ENCODE results near the gene HSFX3.

Gene HSFX3

DNA sequence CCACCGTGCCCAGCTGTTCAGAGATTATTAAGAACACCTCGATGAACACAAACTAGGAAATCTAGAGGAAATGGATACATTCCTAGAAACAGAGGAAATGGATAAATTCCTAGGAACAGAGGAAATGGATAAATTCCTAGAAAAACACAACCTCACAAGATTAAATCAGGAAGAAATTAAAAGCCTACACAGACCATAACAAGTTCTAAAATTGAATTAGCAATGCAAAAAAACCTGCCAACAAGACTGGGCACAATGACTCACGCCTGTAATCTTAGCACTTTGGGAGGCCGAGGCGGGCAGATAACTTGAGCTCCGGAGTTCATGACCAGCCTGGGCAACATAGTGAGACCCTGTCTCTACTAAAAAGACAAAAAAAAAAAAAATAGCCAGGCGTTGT lies 31.5 kb downstream of the HSFX3 start:
- DNase-seq (ENCODE audit: extremely low spot score) = no peak
- POLR2A ChIA-PET = no interaction called here
- TF ChIP-seq TARDBP (IDR thresholded peaks at IDR 0.05) (no peak), L3MBTL2 (conservative IDR thresholded peaks at IDR 0.05) (no peak), SP1 (IDR thresholded peaks at IDR 0.05) (no peak), FOXM1 (IDR thresholded peaks at IDR 0.05; ENCODE audit: borderline replicate concordance) (no peak), HDGF (IDR thresholded peaks at IDR 0.05; ENCODE audit: borderline replicate concordance) (no peak), FOXA1 (IDR thresholded peaks at IDR 0.05) (no peak), LEF1 (IDR thresholded peaks at IDR 0.05; ENCODE audit: borderline replicate concordance) (no peak)
- CTCF ChIA-PET = no interaction called here

DNA sequence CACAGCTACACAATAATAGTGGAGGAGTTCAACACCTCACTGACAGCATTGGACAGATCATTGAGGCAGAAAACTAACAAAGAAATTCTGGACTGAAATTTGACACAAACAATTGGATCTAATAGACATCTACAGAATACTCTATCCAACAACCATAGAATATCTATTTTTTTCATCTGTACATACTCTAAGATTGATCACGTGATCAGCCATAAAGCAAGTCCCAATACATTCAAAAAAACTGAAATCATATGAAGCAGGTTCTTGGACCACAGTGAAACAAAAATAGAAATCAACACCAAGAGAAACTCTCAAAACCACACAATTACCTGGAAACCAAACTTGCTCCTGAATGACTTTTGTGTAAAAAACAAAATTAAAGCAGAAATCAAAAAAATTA lies 32.4 kb downstream of the HSFX3 start:
- DNase-seq (ENCODE audit: extremely low spot score) = no peak
- TF ChIP-seq SUZ12 (IDR thresholded peaks at IDR 0.05) (no peak), TARDBP (IDR thresholded peaks at IDR 0.05) (no peak), ELF4 (IDR thresholded peaks at IDR 0.05) (no peak), HDGF (IDR thresholded peaks at IDR 0.05; ENCODE audit: borderline replicate concordance) (no peak), LEF1 (IDR thresholded peaks at IDR 0.05; ENCODE audit: borderline replicate concordance) (no peak), BHLHE40 (IDR thresholded peaks at IDR 0.05; ENCODE audit: borderline replicate concordance) (no peak), ARNT (IDR thresholded peaks at IDR 0.05) (no peak), SP1 (IDR thresholded peaks at IDR 0.05) (no peak)
- ChIA-PET POLR2A (no interaction called here), CTCF (no interaction called here)

DNA sequence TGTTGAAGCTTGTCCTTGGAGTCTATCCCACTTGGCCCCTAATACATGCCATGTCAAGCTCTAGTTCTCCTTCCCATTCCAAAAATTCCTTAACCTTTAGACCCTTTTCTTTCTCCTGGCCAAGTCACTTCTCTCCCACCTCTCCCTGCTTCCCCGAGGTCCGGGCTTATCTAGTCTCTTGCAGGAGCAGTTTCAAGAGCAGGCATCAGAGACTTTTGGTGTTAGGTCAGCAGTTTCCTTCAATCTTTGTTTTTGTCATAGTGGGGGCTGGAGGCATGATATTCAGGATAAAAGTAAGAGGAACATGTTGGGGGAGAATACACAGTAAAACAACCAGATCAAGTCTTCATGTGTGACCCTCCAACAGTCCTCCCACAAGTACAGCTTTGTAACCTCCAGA lies 33.1 kb downstream of the HSFX3 start:
- no peak for TF ChIP-seq CTBP1 (IDR thresholded peaks at IDR 0.05; ENCODE audit: borderline replicate concordance)
- TF ChIP-seq HDGF (IDR thresholded peaks at IDR 0.05; ENCODE audit: borderline replicate concordance) = no peak
- no peak for TF ChIP-seq FOXA1 (IDR thresholded peaks at IDR 0.05)
- TF ChIP-seq BHLHE40 (IDR thresholded peaks at IDR 0.05; ENCODE audit: borderline replicate concordance) = no peak
- POLR2A ChIA-PET = no interaction called here
- CTCF ChIA-PET = no interaction called here
- no peak for DNase-seq (ENCODE audit: extremely low spot score)

DNA sequence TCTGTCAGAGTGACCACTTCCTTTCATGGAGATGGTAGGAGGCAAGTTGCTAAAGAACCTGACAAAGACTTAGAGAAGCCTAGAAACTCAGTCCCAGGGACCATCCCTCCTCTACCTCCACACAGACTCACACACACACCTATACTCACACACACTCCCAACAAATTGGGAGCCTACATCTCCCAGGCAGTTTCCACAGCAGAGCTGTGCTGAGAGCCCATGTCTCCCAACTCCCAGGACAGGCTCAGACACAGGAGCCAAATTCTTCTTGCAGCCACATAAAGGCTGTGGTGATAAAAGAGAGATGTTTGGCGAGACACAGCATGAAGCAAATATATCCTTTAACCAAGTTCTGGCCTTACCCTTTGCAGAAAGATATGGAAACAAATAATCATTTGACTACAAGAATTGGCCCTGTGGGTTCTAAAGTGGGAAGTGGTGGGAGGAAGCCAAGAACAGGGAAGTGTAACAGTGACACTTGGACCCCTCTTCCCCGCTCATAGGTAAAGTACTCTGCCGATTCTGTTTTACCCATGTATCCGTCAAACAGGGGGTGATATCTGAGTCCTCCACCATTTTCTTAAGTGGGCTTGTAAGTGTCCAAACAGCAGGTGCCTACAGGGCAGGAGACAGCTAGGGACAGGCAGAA lies 33.6 kb downstream of the HSFX3 start:
- no peak for DNase-seq (ENCODE audit: extremely low spot score)
- TF ChIP-seq TARDBP (IDR thresholded peaks at IDR 0.05) (no peak), CTBP1 (IDR thresholded peaks at IDR 0.05; ENCODE audit: borderline replicate concordance) (no peak)
- POLR2A ChIA-PET = no interaction called here
- CTCF ChIA-PET = no interaction called here

DNA sequence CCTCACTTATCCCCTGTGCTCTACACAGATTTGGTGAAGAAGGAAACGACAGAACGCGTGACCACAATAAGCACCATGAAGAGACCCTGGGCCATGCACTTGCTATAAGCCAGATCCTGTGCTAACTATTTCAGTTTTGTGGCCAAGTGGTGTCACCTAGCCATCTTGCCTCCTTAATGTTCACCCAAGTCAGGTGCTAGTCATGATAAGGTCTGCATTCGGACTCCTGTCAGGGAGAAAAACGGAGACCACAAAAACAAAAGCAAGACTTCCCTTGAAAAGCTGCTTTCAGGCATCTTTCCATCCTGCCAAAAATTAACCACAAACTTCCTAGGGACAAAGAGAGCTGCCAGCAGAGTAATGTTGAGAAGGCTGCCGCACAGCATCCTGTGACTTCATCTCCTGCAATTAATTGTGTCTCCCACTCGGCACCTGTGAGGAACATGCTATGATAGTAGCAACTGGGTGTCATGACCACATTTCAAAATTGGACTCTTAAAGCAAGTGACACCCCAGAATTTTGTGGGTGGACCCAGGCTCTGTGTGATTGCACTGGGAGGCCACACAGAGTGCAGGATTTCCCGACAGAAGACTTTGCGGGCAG lies 35.8 kb downstream of the HSFX3 start:
- CTCF ChIA-PET = no interaction called here
- POLR2A ChIA-PET = interaction anchor here (1.8 kb wide), 1 partner anchor 27 kb away, joined by 5 read pairs; the partner anchor contains the start of gene EOLA1
- no peak for TF ChIP-seq CTBP1 (IDR thresholded peaks at IDR 0.05; ENCODE audit: borderline replicate concordance)
- TF ChIP-seq ARNT (IDR thresholded peaks at IDR 0.05) = no peak
- TF ChIP-seq ZNF384 (IDR thresholded peaks at IDR 0.05) = no peak
- TF ChIP-seq, protein P1, sequence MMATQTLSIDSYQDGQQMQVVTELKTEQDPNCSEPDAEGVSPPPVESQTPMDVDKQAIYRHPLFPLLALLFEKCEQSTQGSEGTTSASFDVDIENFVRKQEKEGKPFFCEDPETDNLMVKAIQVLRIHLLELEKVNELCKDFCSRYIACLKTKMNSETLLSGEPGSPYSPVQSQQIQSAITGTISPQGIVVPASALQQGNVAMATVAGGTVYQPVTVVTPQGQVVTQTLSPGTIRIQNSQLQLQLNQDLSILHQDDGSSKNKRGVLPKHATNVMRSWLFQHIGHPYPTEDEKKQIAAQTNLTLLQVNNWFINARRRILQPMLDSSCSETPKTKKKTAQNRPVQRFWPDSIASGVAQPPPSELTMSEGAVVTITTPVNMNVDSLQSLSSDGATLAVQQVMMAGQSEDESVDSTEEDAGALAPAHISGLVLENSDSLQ (IDR thresholded peaks at IDR 0.05) = no peak
- TF ChIP-seq BHLHE40 (IDR thresholded peaks at IDR 0.05; ENCODE audit: borderline replicate concordance) = no peak
- TF ChIP-seq NFRKB (IDR thresholded peaks at IDR 0.05) = no peak
- TF ChIP-seq SP1 (IDR thresholded peaks at IDR 0.05) = no peak
- TF ChIP-seq LEF1 (IDR thresholded peaks at IDR 0.05; ENCODE audit: borderline replicate concordance) = no peak
- no peak for TF ChIP-seq FOXK2 (IDR thresholded peaks at IDR 0.05)
- TF ChIP-seq TARDBP (IDR thresholded peaks at IDR 0.05) = no peak
- no peak for DNase-seq (ENCODE audit: extremely low spot score)

DNA sequence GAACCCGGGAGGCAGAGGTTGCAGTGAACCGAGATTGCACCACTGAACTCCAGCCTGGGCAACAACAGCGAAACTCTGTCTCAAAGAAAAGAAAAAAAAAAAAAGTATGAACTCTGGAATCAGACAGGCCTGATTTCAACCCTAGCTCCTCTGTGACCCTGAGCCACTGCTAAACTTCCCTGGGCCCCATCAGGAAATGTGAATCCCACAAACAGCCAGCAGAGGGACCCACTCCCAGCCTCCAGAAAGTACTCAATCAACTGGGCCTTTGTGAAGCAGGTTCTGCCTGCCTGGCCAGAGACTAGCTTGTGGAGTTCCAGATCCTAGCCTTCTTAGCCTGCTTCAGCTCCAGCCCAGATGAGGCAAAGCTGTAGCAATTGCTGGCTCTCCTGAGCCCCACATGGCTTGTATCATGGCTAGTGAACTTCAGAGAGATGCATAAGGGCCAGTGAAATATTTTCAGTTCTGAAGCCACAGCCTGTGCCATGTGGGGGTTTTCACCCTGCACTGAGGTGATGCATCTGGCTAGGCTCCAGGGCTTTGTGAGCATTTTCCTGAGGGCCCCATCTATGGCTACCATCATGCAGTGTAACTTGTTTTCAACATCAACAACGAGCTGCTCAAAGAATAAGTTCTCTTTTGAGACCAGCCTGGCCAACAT lies 37.4 kb downstream of the HSFX3 start:
- peak; percentile 73 for DNase-seq (ENCODE audit: extremely low spot score)
- POLR2A ChIA-PET = interaction anchor here (1.8 kb wide), 1 partner anchor 28 kb away, joined by 5 read pairs; the partner anchor contains the start of gene EOLA1
- TF ChIP-seq, protein P1 (IDR thresholded peaks at IDR 0.05) = peak; percentile 16; the same call in 1 of the 2 replicates
- TF ChIP-seq FOXM1 (IDR thresholded peaks at IDR 0.05; ENCODE audit: borderline replicate concordance) (no peak), LEF1 (IDR thresholded peaks at IDR 0.05; ENCODE audit: borderline replicate concordance) (no peak)
- CTCF ChIA-PET = interaction anchor here (0.6 to 2.0 kb wide), 12 partner anchors 9 to 987 kb away, joined by 3 to 13 read pairs (median 3); no protein-coding TSS in a partner anchor

DNA sequence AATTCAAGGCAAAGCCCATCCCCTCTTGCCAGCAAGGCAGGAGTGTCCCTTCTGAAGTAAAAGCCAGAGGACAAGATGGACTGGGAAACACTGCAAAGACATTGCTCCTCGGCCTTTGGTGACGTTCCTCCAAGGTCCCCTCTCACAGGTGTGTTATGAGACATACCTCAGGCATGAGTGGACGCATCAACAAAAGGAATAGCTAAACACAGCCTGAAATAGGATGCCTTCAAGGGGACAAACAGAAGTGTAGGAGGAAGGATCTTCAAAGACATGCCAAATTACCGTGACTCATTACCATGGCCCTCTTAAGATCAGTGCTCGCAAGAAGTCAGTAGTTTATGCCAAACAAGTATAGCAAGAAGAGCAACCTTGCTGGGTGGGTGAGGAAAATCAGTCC lies 38.6 kb downstream of the HSFX3 start:
- ChIA-PET CTCF (interaction anchor here (0.6 to 2.0 kb wide), 4 partner anchors 10 to 303 kb away, joined by 3 to 13 read pairs (median 4); no protein-coding TSS in a partner anchor), POLR2A (no interaction called here)
- TF ChIP-seq FOXK2 (IDR thresholded peaks at IDR 0.05) (no peak), TARDBP (IDR thresholded peaks at IDR 0.05) (no peak), SP1 (IDR thresholded peaks at IDR 0.05) (no peak), BHLHE40 (IDR thresholded peaks at IDR 0.05; ENCODE audit: borderline replicate concordance) (no peak)
- TF ChIP-seq, protein P1 (IDR thresholded peaks at IDR 0.05) = no peak
- no peak for DNase-seq (ENCODE audit: extremely low spot score)

Data from HEK293T (cell line).